Measurements from ENCODE around the gene MEGF8. TPM values are rescaled to one million over a fixed set of nuclear protein-coding genes. Genes with fewer than 3 reads are reported as not detected.

The MEGF8 gene
- total and polyA plus RNA-seq, 9 of the 15 experiments (the other 6 are each of a cell fraction or from before 2014, with no cell fraction given) = 0.28 to 13.1 (median 3.0) TPM

- TF ChIP-seq GABPB2 (CRISPR knock-in tag; conservative IDR thresholded peaks at IDR 0.05) (no peak), ATF7 (IDR thresholded peaks at IDR 0.05) (0 out of 2 replicates have a peak, but pooled peaks have one; percentile 62), KAT8 (IDR thresholded peaks at IDR 0.05; ENCODE audit: low read depth) (no peak), SMARCA4 (IDR thresholded peaks at IDR 0.05) (no peak), ZNF79 (CRISPR knock-in tag; IDR thresholded peaks at IDR 0.05; ENCODE audit: low read depth) (no peak), CBX3 (IDR thresholded peaks at IDR 0.05; ENCODE audit: borderline replicate concordance in 1 of 2, low read length in 2 of 2) (no peak), NFIC (IDR thresholded peaks at IDR 0.05) (peak; percentile 83), ZNF12 (CRISPR knock-in tag; IDR thresholded peaks at IDR 0.05) (no peak), MYBL2 (IDR thresholded peaks at IDR 0.05; ENCODE audit: low read depth) (no peak), MYBL2 (CRISPR knock-in tag; IDR thresholded peaks at IDR 0.05; ENCODE audit: borderline replicate concordance) (no peak), HBP1 (CRISPR knock-in tag; IDR thresholded peaks at IDR 0.05) (no peak), ETS1 (conservative IDR thresholded peaks at IDR 0.05; ENCODE audit: control insufficient read depth, low read depth, low read length) (no peak), LCOR (CRISPR knock-in tag; IDR thresholded peaks at IDR 0.05) (peak; percentile 26; the same call in 1 of the 2 replicates), CTBP1 (IDR thresholded peaks at IDR 0.05; ENCODE audit: borderline replicate concordance) (peak; percentile 90), MAZ (CRISPR knock-in tag; conservative IDR thresholded peaks at IDR 0.05 in 1 of 2, IDR thresholded peaks at IDR 0.05 in 1 of 2) (0 out of 4 replicates have a peak, but pooled peaks have one; percentile 30 to 64), GATAD2B (IDR thresholded peaks at IDR 0.05; ENCODE audit: borderline replicate concordance) (no peak), CCNT2 (IDR thresholded peaks at IDR 0.05; ENCODE audit: borderline replicate concordance, extremely low read depth, insufficient read length, low read depth, low read length) (peak; percentile 44), ZNF277 (CRISPR knock-in tag; IDR thresholded peaks at IDR 0.05; ENCODE audit: borderline replicate concordance) (no peak), YY1 (IDR thresholded peaks at IDR 0.05; ENCODE audit: borderline replicate concordance in 1 of 3, control insufficient read depth in 1 of 3, extremely low read depth in 1 of 3, insufficient read depth in 3 of 3, insufficient read length in 1 of 3, insufficient replicate concordance in 2 of 3, low read depth in 1 of 3, low read length in 2 of 3) (no peak), ZBTB12 (CRISPR knock-in tag; IDR thresholded peaks at IDR 0.05) (no peak), PHF21A (IDR thresholded peaks at IDR 0.05; ENCODE audit: borderline replicate concordance, low read depth) (no peak), ZKSCAN3 (CRISPR knock-in tag; IDR thresholded peaks at IDR 0.05) (no peak), NR1H2 (CRISPR knock-in tag; IDR thresholded peaks at IDR 0.05) (no peak)
Measured at GRCh38 chr19:42386974-42387707, 61.7 kb downstream of the MEGF8 start (continued).

Measured in K562 (cell line).